NCI-H2196 (cell line): Measurements from ENCODE around the gene KLF18.
"Not testable (repeated sequence)": the region's sequence is repeated elsewhere in the genome, so short reads cannot be mapped to it uniquely, and the experiment has no call there.

Experiments
- DNase-seq: peaks from one replicate; lab custom pipeline; 2025; ENCODE audit not compliant: unreplicated experiment; lab: John Stamatoyannopoulos, UW

The KLF18 gene

GRCh38 chr1:44141531-44141930 lies at the start of gene KLF18:
TSS of gene KLF18 (minus strand) at chr1:44141631. CDS start at chr1:44141631, 0 bp downstream.
- no peak for DNase-seq

- no peak for DNase-seq
Measured at GRCh38 chr1:44174630-44175029, 33.2 kb upstream of the KLF18 start.

GRCh38 chr1:44170281-44170823 lies 28.9 kb upstream of the KLF18 start:
- DNase-seq = no peak

- DNase-seq = no peak
Measured at GRCh38 chr1:44168520-44169098, 27.2 kb upstream of the KLF18 start.

GRCh38 chr1:44161546-44161945 lies 20.1 kb upstream of the KLF18 start:
- DNase-seq = no peak

- DNase-seq = no peak
Measured at GRCh38 chr1:44158871-44159270, 17.4 kb upstream of the KLF18 start.

GRCh38 chr1:44157903-44158302 lies 16.5 kb upstream of the KLF18 start:
- DNase-seq = no peak

- DNase-seq = no peak
Measured at GRCh38 chr1:44154049-44154448, 12.6 kb upstream of the KLF18 start.

GRCh38 chr1:44152692-44153091 lies 11.3 kb upstream of the KLF18 start:
- no peak for DNase-seq

- DNase-seq = no peak
Measured at GRCh38 chr1:44151808-44152207, 10.4 kb upstream of the KLF18 start.

- no peak for DNase-seq
Measured at GRCh38 chr1:44151332-44151731, 9.9 kb upstream of the KLF18 start.

GRCh38 chr1:44147582-44147981 lies 6.2 kb upstream of the KLF18 start:
- no peak for DNase-seq

GRCh38 chr1:44146536-44147361 lies 5.3 kb upstream of the KLF18 start:
- no peak for DNase-seq

- DNase-seq = no peak
Measured at GRCh38 chr1:44144962-44145756, 3.7 kb upstream of the KLF18 start.

GRCh38 chr1:44139565-44139964 lies 1.9 kb downstream of the KLF18 start:
- not testable (repeated sequence) for DNase-seq

GRCh38 chr1:44138239-44138638 lies 3.2 kb downstream of the KLF18 start:
- no peak for DNase-seq

- no peak for DNase-seq
Measured at GRCh38 chr1:44135886-44136285, 5.5 kb downstream of the KLF18 start.

- DNase-seq = no peak
Measured at GRCh38 chr1:44134071-44134920, 7.1 kb downstream of the KLF18 start.

- DNase-seq = no peak
Measured at GRCh38 chr1:44131411-44131810, 10.0 kb downstream of the KLF18 start.

GRCh38 chr1:44129616-44130500 lies 11.6 kb downstream of the KLF18 start:
- no peak for DNase-seq
